Neural progenitor cell (in vitro differentiated cells): ENCODE data around the gene FOXD3. TPM values are rescaled to one million over a fixed set of nuclear protein-coding genes. Genes with fewer than 3 reads are reported as not detected.
A peak's percentile ranks its signal among the peaks of the same experiment; 100 is the strongest.

Source experiments
- DNase-seq: peaks from one replicate; pipeline ENCODE4 v3.0.0-alpha.2; 2016; ENCODE audit warnings: low spot score
- H2AFZ ChIP-seq: fragments of 200-600 bp; sonication (generic); replicated peaks from 2 replicates; pipeline ENCODE4 v1.6.1; 2016; ENCODE audit warnings: antibody characterized with exemption
- H3F3A ChIP-seq: fragments of 200-600 bp; sonication (generic); 2 replicates; pipeline ENCODE4 v1.6.1; 2016; ENCODE audit warnings: antibody characterized with exemption, low read depth
- H3K27ac ChIP-seq: fragments of 200-600 bp; sonication (generic); 2 replicates; pipeline ENCODE4 v1.5.1; 2016; ENCODE audit warnings: mild to moderate bottlenecking
- H3K27me3 ChIP-seq: fragments of 200-600 bp; sonication (generic); 2 replicates; pipeline ENCODE4 v1.6.1; 2016; ENCODE audit warnings: mild to moderate bottlenecking, moderate library complexity
- H3K36me3 ChIP-seq: fragments of 200-600 bp; sonication (generic); 2 replicates; pipeline ENCODE4 v1.5.1; 2016
- H3K4me1 ChIP-seq: fragments of 200-600 bp; sonication (generic); 2 replicates; pipeline ENCODE4 v1.6.1; 2016; ENCODE audit warnings: mixed run types
- H3K4me2 ChIP-seq: fragments of 200-600 bp; sonication (generic); 2 replicates; pipeline ENCODE4 v1.6.1; 2016
- H3K4me3 ChIP-seq: fragments of 200-600 bp; sonication (generic); 2 replicates; pipeline ENCODE4 v1.5.1; 2016
- H3K79me2 ChIP-seq: fragments of 200-600 bp; sonication (generic); 2 replicates; pipeline ENCODE4 v1.6.1; 2016; ENCODE audit warnings: low read depth
- H3K9ac ChIP-seq: fragments of 200-600 bp; sonication (generic); 2 replicates; pipeline ENCODE4 v1.6.1; 2016
- H3K9me3 ChIP-seq: fragments of 200-600 bp; sonication (generic); 2 replicates; pipeline ENCODE4 v1.5.1; 2016; ENCODE audit warnings: low read depth
- H4K20me1 ChIP-seq: fragments of 200-600 bp; sonication (generic); 2 replicates; pipeline ENCODE4 v1.6.1; 2016; ENCODE audit warnings: low read depth
- H3K27ac Mint-ChIP-seq: 3 replicates; pipeline ENCODE4 v1.8.0; 2021; ENCODE audit warnings: mixed read lengths
- H3K27me3 Mint-ChIP-seq: 2 replicates; pipeline ENCODE4 v1.8.0; 2022; ENCODE audit warnings: low read depth, mild to moderate bottlenecking, inconsistent platforms, moderate library complexity, mixed read lengths; ENCODE audit not compliant: insufficient read depth
- H3K36me3 Mint-ChIP-seq: 3 replicates; pipeline ENCODE4 v1.8.0; 2021; ENCODE audit warnings: mixed read lengths
- H3K4me1 Mint-ChIP-seq: 3 replicates; pipeline ENCODE4 v1.8.0; 2021; ENCODE audit warnings: mixed read lengths
- H3K4me3 Mint-ChIP-seq: 3 replicates; pipeline ENCODE4 v1.8.0; 2021; ENCODE audit warnings: mild to moderate bottlenecking, moderate library complexity, mixed read lengths
- H3K9me3 Mint-ChIP-seq: 3 replicates; pipeline ENCODE4 v1.8.0; 2020; ENCODE audit warnings: mixed read lengths
- CTCF ChIP-seq: fragments of 200-600 bp; sonication (generic); IDR thresholded peaks from 2 replicates; pipeline ENCODE4 v1.5.1; 2017; ENCODE audit warnings: antibody characterized with exemption, mild to moderate bottlenecking
- EZH2 ChIP-seq: fragments of 200-600 bp; sonication (generic); IDR thresholded peaks from 2 replicates; pipeline ENCODE4 v1.6.1; 2017; ENCODE audit warnings: antibody characterized with exemption, mild to moderate bottlenecking, moderate library complexity
- EZH2phosphoT487 ChIP-seq: fragments of 200-600 bp; sonication (generic); IDR thresholded peaks from 2 replicates; pipeline ENCODE4 v1.6.1; 2017; ENCODE audit warnings: antibody characterized with exemption
- total RNA-seq: library from RNA; depleted of rRNA; stranded (reverse); fragments of >200 nt; gene quantifications from 2 replicates; pipeline ENCODE4 v1.2.3, GENCODE V29; 2015; ENCODE audit warnings: low replicate concordance

FOXD3 gene
- total RNA-seq, 1 donor from 2014 or later, result 0.06 TPM

GRCh38 chr1:63319046-63320021, 3.0 kb upstream of the FOXD3 start:
- Histone ChIP-seq H3K36me3 (no peaks in the 10 kb centered on the region), H3K4me1 (peaks cover 22% of the 10 kb centered on the region), H3K9me3 (no peaks in the 10 kb centered on the region), H3K9ac (no peak overlapping the region), H3K4me3 (peak overlapping the region; percentile 7), H3K27ac (no peak overlapping the region), H3F3A (peaks cover 60% of the 10 kb centered on the region), H2AFZ (no peak overlapping the region), H3K4me2 (peak overlapping the region; percentile 36), H4K20me1 (peaks cover 65% of the 10 kb centered on the region), H3K27me3 (peaks cover 100% of the 10 kb centered on the region), H3K79me2 (no peaks in the 10 kb centered on the region)
- peak; percentile 74 for DNase-seq
- Mint-ChIP-seq H3K27me3 (peaks cover 67% of the 10 kb centered on the region), H3K4me3 (peak overlapping the region; percentile 38), H3K27ac (no peak overlapping the region), H3K36me3 (no peaks in the 10 kb centered on the region), H3K4me1 (peaks cover 19% of the 10 kb centered on the region), H3K9me3 (peaks cover 10% of the 10 kb centered on the region)
- TF ChIP-seq EZH2phosphoT487 (peak; percentile 98), CTCF (no peak), EZH2 (peak; percentile 100)

GRCh38 chr1:63320022-63320721, 2.2 kb upstream of the FOXD3 start:
- Histone ChIP-seq H3K36me3 (no peaks in the 10 kb centered on the region), H3K79me2 (no peaks in the 10 kb centered on the region), H3K4me3 (peak overlapping the region; percentile 7), H2AFZ (no peak overlapping the region), H3K9ac (no peak overlapping the region), H3K27me3 (peaks cover 100% of the 10 kb centered on the region), H3K4me2 (peak overlapping the region; percentile 36), H3K27ac (no peak overlapping the region), H3K4me1 (peaks cover 22% of the 10 kb centered on the region), H3F3A (peaks cover 65% of the 10 kb centered on the region), H3K9me3 (no peaks in the 10 kb centered on the region), H4K20me1 (peaks cover 74% of the 10 kb centered on the region)
- H3K27me3 Mint-ChIP-seq, result peaks cover 76% of the 10 kb centered on the region
- no peak overlapping the region for H3K27ac Mint-ChIP-seq
- H3K9me3 Mint-ChIP-seq, result peaks cover 10% of the 10 kb centered on the region
- peaks cover 23% of the 10 kb centered on the region for H3K4me1 Mint-ChIP-seq
- no peaks in the 10 kb centered on the region for H3K36me3 Mint-ChIP-seq
- peak overlapping the region; percentile 53 for H3K4me3 Mint-ChIP-seq
- peak; percentile 61 for DNase-seq
- TF ChIP-seq EZH2 (peak; percentile 98), CTCF (no peak), EZH2phosphoT487 (peak; percentile 89)

- H3K27ac ChIP-seq, result no peak overlapping the region
- H3K27me3 Mint-ChIP-seq, result peaks cover 79% of the 10 kb centered on the region
- H3K36me3 Mint-ChIP-seq, result no peaks in the 10 kb centered on the region
- no peaks in the 10 kb centered on the region for H3K79me2 ChIP-seq
- peak; percentile 60 for DNase-seq
- H3K27ac Mint-ChIP-seq, result no peak overlapping the region
- no peak overlapping the region for H3K9ac ChIP-seq
- no peaks in the 10 kb centered on the region for H3K9me3 ChIP-seq
- H3K4me1 Mint-ChIP-seq, result peaks cover 23% of the 10 kb centered on the region
- peaks cover 73% of the 10 kb centered on the region for H3F3A ChIP-seq
- H3K4me2 ChIP-seq, result peak overlapping the region; percentile 74
- peaks cover 84% of the 10 kb centered on the region for H4K20me1 ChIP-seq
- no peaks in the 10 kb centered on the region for H3K36me3 ChIP-seq
- peak overlapping the region; percentile 86 for H3K4me3 Mint-ChIP-seq
- peak; percentile 80 for TF ChIP-seq EZH2phosphoT487
- TF ChIP-seq CTCF, result no peak
- peak; percentile 61 for TF ChIP-seq EZH2
- peaks cover 22% of the 10 kb centered on the region for H3K4me1 ChIP-seq
- H3K9me3 Mint-ChIP-seq, result peaks cover 7% of the 10 kb centered on the region
- H3K27me3 ChIP-seq, result peaks cover 100% of the 10 kb centered on the region
- H3K4me3 ChIP-seq, result no peak overlapping the region
- H2AFZ ChIP-seq, result no peak overlapping the region
Measured at GRCh38 chr1:63321066-63321784, 1.1 kb upstream of the FOXD3 start.
